Loucy (cell line): ENCODE data around the gene XKR8.

Source experiments
- EZH2phosphoT487 ChIP-seq: fragments of 200-600 bp; IDR thresholded peaks from 2 replicates; pipeline ENCODE4 v1.6.1; 2018; ENCODE audit warnings: antibody characterized with exemption, mild to moderate bottlenecking, moderate library complexity, borderline replicate concordance
- TF ChIP-seq, protein P1 (sequence below): fragments of 200-600 bp; sonication (generic); conservative IDR thresholded peaks from 2 replicates; pipeline ENCODE4 v1.5.1; 2014; ENCODE audit warnings: mild to moderate bottlenecking, antibody characterized with exemption, low read length

DNA sequence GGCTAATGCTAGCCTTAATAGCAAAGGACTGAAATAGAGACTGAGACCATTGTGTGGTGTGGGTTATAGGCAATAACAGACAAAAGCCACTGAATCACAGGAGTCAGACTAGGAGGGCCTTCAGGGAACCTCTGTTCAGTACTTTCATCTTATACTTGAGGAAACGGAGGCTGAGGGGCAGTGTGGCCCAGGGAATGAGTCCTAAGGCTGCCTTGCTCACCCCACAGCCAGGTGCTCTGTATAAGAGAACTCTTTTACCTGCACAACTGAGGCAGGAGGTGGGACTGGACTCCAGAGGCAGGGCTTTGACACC, 22.3 kb upstream of the XKR8 start:
- TF ChIP-seq, protein P1, sequence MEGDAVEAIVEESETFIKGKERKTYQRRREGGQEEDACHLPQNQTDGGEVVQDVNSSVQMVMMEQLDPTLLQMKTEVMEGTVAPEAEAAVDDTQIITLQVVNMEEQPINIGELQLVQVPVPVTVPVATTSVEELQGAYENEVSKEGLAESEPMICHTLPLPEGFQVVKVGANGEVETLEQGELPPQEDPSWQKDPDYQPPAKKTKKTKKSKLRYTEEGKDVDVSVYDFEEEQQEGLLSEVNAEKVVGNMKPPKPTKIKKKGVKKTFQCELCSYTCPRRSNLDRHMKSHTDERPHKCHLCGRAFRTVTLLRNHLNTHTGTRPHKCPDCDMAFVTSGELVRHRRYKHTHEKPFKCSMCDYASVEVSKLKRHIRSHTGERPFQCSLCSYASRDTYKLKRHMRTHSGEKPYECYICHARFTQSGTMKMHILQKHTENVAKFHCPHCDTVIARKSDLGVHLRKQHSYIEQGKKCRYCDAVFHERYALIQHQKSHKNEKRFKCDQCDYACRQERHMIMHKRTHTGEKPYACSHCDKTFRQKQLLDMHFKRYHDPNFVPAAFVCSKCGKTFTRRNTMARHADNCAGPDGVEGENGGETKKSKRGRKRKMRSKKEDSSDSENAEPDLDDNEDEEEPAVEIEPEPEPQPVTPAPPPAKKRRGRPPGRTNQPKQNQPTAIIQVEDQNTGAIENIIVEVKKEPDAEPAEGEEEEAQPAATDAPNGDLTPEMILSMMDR = no peak
- TF ChIP-seq EZH2phosphoT487 = no peak
